ENCODE data around the gene TSPAN5. TPM values are rescaled to one million over a fixed set of nuclear protein-coding genes. Genes with fewer than 3 reads are reported as not detected.
A peak's percentile ranks its signal among the peaks of the same experiment; 100 is the strongest.

Gene TSPAN5
- total RNA-seq, 1 experiment from 2014 or later = 5.6 TPM

DNA sequence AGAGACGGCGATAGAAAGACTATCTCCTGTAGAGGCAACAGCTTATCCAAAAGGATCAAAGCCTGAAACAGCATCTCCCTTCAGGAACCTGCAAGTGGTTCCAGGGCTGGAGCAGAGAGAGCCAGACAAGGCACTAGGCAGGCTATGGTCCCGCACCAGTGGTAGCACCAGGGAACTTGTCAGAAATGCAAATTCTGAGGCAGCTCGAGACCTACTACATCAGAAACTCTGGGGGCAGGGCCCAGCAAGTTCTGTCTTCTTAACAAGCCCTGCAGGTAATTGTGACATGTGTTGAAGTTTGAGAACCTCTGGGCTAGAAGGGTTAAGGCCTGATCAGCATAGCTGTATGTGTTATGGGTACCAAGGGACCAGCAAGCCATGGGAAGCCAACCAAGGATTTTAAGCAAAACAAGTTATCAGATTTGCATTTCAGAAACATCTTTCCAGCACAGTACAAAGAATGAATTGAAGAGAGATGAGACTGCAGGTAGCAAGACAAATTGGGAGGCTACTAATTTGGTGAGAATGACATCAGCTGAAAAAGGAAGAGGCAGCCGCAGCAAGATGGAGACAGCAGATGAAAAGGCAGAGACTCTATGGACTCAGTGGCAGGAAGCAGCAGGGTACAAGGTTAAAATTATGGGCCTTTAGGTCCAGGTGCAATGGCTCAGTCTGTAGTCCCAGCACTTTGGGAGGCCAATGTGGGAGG lies 139.7 kb downstream of the TSPAN5 start:
- DNase-seq (ENCODE audit: low spot score) = no peak

DNA sequence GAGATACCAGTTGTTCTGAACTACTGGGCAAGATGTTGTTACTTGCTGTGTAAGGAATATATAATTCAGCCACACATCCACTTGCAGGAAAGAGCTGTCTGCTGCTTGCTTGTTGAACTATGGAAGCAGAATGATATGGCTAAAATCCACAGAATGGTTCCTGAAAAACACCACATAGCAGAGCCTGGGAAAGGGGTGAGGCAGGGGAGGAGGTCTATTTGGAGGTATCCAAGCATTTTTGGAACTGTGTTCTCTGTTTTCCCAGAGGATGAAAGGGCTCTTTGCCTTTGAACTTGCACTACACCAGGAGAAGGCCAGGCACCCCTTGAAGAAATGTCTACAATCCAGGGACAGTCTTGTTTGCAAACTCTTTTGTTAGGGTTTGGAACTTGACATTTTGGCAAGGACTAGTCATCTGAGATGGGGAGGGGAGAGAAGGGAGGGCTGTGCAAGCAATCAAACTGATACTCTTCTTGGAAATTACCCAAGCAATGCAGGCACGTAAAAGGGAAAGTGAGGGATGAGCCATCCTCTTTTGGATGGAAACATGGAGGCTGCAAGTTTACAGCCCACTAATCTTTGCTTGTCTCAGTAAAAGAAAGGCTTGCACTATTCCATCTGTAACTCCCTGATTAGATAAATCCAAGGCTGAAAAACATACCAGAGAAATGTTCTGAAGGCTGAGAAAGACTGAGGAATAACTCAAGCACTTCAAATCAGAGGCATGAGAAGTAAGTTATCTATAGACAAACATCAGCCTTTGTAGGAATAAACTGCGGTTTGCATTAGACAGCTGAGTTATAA lies 141.0 kb downstream of the TSPAN5 start:
- no peak for DNase-seq (ENCODE audit: low spot score)

DNA sequence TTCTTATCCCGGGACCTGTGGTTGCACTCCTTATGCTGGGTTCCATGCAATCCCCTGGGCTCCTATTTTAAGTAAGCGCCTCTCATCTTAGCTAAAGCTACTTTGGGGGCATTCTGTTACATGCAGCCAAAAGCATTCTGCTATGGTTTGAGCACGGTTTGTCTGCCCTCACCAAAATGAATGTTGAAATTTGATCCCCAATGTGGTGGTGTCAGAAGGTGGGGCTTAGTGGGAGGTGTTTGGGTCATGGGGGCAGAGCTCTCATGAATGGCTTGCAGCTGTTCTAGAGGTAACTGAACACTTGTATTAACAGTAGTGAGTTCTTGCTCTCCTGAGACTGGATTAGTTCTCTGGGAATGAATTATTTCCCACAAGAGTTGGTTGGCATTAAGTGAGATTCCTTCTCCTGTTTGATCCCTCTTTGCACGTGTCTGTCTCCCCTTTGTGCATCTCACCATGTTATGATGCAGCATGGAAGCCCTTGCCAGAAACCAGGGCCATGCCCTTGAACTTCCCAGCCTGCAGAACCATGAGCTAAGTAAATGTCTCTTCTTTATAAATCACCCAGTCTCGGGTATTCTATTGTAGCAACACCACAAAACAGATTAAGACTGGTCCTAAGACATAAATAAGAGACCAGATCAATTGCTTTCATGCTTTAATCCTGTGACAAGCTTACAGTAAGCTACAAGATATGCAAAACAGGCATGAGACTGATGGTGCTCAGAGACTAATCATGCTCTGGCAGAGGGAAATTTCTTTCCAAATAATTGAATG lies 141.8 kb downstream of the TSPAN5 start:
- DNase-seq (ENCODE audit: low spot score) = no peak

DNA sequence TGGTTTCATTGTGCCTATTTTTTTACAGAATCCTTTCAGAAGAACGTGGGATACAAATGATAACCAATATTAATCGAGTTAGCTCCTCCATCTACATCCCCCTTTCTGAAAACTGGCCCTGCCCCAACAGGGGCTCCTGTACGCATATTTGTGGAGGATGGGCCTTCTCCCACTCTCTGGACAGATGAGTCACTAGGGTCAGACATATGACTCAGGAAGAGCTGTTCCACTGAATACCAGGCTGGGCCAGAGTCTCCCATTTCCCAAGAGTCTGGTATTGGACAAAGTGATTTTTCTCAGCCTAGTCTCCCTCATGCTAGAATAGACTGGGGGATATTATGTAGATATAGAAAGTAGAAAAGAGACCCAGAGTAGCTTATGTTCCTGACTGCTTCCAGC lies 142.4 kb downstream of the TSPAN5 start:
- DNase-seq (ENCODE audit: low spot score) = no peak

DNA sequence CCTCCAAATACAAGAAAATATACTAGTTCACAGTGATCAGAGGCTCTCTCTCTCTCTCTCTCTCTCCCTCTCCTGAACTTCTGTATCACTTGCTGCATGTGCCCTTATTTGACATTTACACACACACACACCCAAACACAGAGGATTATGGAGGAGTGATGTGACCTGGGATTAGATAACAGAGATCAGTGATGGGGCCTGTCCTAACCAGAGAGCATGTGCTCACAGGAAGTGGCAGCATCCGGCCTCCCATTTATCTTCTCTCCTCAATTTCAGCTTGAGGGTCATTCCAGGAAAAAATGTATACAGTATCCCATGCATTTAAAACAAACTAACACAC lies 143.0 kb downstream of the TSPAN5 start:
- DNase-seq (ENCODE audit: low spot score) = no peak

DNA sequence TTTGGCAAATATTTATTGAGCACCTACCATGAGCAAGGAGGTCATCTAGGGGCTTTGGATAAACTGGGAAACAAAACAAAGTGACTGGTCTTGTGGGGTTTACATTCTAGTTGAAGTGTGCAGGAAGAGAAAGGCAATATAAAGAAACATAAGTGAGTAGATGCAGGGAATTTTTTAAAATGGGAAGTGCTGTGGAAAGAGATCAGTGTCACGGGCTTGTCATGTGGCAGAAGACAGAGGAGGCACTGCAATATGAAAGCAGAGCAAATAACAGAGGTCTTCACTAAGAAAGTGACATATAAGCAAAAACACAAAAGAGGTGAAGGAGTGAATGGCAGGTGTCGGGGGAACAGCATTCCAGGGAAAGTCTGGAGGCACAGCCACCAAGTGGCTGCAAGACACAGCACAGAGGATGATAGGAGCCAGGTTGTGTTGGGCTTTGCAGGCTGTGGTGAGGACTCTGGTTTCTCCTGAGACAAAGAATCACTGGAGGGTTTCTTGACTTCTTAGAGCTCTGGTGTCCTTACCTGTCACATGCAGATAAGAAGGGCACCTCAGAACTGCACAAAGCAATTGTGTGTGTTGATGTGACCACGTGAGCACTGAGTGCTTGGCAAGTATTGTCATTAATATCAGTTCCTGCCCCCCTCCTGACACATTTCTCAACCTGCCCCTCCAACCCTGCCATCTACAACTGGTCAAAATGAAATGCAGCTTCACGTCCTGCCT lies 143.5 kb downstream of the TSPAN5 start:
- no peak for DNase-seq (ENCODE audit: low spot score)

DNA sequence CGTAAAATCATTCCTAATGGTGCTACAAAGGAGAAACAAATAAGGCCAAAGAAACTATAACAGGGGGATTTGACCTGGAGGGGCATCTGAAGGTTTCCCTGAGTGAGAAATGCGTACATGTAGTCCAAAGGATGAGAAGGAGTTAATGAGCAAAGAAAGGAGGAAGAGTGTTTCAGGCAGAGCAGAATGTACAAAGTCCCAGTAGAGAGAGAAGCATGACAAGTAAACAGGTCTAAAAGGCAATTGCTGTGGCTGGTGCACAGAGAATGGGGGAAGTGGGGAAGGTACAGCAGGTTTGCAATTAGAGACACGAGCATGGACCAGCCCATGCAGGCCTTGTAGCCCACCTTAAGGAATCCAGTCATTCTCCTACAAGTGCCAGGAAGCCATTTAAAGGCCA lies 145.5 kb downstream of the TSPAN5 start:
- DNase-seq (ENCODE audit: low spot score) = no peak

DNA sequence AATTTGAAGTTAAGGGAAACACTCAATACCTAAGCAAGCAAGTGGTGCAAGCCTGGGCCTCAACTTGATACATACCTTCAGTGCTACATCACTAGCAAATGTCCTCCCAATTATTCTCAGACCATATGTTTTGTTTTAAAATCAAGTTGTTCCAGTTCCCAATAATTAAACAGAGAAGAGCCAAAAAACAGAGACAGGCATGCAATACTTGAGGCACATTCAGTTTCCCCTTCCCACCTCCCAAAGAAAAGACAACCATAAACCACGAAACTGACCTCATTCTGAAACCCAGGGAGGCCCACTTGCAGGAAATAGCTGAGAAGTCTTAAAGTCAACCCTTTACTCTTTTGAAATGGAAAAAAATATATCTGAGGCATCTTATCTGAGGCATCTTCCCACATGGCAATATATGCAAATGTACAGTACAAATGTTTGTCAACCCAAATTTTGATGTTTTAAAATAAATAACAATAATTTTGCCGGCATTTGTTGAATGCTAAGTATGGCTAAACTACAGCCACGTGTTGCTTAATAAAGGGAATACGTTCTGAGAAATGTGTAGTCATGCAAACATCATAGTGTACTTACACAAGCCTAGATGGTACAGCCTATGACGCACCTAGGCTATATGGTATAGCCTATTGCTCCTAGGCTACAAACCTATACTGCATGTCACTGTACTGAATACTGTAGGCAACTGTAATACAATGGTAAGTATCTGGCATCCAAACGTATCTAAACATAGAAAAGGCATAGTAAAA lies 147.5 kb downstream of the TSPAN5 start:
- DNase-seq (ENCODE audit: low spot score) = no peak

DNA sequence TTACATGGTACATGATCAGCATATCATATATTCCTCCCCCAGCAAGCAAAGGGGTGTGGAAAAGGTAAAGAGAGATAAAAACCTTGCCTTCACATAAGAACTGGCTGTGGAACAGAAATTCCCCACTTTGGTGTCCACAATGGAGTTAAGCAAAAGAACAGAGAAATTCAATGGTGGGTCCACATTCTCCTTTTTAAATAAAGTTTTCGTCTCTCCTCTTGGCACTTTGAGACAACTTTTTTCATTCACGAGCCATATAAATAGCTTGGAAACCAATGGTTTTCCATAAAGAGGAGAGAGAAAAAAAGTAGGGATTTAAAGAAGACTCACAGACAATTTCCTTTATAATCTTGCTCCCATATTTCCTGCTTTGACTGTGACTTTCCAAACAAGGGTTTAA lies 148.1 kb downstream of the TSPAN5 start:
- no peak for DNase-seq (ENCODE audit: low spot score)

DNA sequence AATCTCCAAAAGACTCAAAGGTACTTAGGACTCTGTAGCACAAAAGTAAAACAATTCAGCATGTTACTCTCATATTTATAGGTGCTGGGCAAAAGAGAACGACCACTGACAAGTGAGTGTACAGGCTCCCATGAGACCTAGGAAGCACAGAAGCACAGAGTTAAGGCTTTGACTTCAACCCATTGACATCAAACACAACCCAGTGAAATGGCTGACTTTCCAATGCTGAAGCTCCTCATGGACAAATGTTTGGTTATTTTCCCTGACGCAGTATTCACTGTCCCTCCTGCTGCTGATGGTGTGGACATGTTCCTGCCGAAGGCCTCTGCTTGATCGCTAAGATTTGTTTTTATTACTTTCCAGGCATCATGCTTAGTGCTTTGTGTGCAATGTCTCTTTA lies 148.7 kb downstream of the TSPAN5 start:
- no peak for DNase-seq (ENCODE audit: low spot score)

DNA sequence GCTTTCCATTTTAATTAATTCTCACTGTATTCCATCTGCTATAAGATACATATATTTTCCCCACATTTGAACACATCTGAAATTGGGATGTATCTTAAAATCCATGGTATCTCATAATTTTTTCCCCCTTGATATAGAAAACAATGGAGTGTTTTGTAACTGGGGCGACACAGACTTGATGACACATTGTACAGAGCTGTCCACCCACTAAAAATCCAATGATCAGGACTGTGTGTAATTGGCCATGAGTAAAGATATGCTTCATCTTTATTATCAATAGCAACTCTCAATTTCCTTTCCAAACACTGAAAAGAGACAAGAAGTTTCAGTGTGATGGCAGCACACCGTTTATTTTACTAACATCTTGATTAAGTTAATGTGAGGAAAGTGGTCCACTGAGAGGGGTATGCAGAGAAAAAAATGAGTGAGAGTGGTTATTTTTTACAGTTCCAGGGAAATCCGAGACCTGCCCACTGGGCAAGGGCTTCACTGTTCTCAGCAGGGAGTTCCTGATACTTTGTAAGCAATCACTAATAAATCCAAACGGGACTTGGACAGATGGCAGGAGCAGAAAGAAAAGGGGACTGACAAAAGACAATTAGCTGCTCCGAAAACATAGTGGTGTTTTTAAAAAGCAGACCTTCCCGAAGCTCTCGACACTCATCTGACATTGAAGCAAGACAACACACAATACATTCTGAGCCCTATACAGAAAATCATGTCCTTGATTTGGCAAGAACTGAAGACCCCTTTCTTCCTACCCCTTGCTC lies 149.4 kb downstream of the TSPAN5 start:
- no peak for DNase-seq (ENCODE audit: low spot score)

DNA sequence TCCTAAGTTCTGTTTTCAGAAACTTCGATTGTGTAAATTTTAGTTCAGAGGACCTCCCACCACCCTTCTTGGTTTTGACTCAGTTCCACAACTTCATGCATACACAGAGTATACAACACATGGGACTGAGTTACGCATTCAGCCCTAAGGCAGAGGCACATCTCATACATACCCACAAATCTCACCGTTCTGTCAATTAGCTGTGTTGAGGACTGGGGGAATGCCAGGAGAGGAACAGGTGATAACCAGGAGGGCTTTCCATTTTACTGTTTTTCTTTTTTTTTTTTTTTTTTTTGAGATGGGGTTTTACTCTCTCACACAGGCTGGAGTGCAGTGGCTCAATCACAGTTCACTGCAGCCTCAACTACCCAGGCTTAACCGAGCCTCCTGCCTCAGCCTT lies 150.2 kb downstream of the TSPAN5 start:
- no peak for DNase-seq (ENCODE audit: low spot score)

DNA sequence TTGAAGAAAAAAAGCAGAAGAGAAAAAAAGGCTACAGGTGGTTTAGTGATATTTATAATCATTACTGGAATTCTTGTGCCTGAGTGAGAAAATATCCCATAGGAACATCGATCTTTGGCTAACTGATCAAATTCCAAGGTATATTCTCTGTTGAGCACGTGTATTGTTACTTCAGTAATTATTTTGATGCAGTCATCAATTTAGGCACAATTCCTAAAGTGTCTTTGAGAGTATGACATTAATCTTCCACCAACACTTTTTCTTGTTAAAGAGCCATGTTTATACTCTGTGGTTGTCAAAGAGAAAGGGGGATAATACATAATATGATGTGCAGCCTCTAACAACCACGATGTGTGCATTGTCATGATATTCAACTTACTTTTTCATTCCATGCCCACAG lies 151.1 kb downstream of the TSPAN5 start:
- no peak for DNase-seq (ENCODE audit: low spot score)

DNA sequence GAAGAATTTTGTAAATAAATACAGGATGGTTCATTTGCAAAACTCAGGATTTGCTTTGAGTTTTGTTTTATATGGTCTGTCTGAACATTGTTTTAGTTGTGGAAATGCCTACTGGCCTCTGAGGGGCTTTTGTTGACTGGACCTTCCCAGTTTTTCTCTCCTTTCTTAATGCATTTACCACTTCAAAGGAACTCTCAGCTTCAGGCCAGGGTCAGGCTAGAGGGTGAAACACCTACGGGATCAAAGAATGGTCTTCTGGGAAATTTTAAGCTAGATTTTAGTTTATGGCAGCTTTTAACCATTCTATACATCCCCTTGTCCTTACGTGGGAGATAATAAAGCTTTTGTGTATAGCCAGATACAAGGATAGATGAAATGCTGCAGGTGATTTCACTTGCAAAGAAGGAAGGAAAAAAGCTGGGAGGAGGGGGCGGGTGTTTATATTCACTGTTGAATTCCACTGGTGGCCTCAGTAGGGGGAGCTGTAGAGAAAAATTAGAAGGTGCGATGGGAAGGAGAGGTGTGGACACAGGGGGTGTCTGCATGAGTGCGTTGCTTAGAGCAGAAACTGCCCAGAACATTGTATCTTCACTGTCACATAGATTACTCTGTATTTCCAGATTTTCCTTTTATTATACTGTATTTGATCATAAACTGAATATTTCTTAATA lies 151.8 kb downstream of the TSPAN5 start:
- DNase-seq (ENCODE audit: low spot score) = peak; percentile 30

DNA sequence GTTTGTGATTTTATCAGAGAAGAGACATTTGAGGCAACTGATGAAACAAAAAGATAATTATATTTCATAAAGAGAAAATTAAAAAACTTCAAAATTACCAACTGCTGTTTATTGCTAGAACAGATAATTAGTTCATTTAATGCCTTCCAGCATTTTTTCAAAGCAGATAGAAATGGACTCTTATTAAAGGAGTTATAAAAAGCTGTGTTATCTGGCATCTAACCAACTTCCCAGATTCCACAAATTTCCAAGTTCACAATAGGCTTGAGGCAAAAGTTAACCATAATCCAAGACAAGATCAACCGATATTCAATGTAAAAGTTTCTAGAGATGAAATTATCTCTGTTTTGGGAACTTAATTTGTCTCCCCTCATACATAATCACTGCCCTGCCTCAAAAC lies 152.4 kb downstream of the TSPAN5 start:
- no peak for DNase-seq (ENCODE audit: low spot score)

DNA sequence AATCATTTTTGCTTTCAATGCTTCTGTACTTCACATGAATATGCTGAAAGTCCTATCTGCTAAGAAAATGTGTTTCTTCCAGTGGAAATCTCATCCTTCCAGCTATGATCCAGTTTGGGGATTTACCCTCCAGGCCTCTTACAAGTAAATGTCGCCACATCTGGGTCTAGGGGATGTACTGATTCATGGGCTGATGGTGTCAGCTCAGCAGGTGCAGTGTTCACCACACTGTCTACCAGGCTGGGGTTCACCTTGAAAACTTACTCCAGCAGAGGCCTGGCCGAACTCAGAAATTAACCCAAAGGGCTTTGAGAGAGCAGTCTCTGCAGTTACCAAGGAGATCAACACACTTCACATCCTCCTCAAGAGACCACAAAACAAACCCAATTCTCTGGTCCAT lies 154.3 kb downstream of the TSPAN5 start:
- no peak for DNase-seq (ENCODE audit: low spot score)

DNA sequence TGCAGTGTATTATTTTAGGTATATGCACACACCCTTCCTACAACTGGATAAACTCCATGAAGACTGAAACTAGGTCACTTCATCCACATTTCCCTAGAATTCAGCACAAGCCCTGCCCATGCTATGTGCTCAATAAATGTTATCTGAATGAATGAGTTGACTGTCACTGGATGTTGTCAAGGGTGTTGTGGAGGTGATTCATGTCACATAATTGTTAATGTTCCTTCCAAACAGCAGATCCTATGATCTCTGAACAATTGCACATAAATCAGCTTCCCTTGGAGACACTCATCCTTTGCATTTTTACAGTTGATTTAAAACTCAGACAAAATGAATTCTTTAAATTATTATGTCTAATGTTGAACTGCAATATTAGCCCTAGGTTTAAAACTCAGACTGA lies 154.7 kb downstream of the TSPAN5 start:
- no peak for DNase-seq (ENCODE audit: low spot score)

DNA sequence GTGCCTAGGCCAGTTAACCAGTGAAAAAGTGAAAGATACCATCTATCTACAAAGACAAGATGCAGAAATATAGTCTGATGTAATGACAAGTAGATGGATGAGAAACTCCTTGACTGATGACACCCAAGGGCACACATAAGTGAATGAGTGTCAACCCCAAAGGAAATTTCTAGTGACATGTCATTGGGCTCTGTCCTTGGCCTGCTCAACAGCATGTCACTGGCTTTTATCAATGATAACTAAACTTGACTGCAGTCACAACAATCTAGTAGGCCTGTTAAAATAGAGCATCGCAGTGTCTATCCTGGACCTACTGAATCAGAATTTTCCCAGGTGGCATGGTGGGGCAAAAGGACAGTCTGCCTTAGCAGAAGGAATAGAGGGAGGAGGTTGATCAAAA lies 155.8 kb downstream of the TSPAN5 start:
- DNase-seq (ENCODE audit: low spot score) = no peak

DNA sequence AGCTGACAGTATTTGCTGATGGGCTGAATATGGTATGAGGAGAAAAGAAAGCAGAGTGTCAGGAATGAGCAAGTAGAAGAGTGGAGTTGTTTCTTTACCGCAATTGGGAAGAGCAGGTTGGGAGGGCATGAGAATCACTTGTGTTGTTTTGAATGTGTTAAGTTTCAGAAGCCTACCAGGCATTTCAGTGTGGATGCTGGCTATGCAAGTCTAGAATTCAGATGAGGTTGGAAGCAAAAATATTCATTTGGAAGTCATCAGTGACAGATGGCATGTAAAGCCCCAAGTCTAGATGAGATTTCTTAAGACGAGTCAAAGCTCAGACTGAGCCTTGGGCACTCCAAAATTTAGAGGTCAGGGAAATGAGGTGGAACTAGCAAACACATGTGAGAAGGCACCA lies 156.4 kb downstream of the TSPAN5 start:
- DNase-seq (ENCODE audit: low spot score) = no peak

DNA sequence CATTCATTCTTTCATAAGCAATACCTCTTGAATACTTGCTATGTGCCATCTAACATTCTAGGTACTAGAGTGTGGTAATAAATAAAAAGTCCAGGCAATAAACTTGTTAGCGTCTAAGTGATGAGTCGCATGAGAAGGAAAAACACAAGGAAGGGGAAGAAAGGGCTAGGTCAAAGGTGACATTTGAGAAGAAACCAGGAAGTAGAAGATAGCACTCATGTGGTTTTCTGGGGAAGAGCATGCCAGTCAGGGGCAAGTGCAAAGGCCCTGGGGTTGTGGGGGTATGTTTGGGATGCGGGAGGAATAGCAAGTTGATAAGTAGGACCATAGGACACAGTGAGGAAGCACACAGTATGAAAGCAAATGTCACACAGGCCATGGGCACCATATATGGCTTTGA lies 157.0 kb downstream of the TSPAN5 start:
- DNase-seq (ENCODE audit: low spot score) = no peak

Measured in HT-29 (cell line).